GM12891 (cell line): ENCODE results near the gene PIWIL4.

Experiments used
- PAX5 ChIP-seq: IDR thresholded peaks from 2 replicates; pipeline ENCODE4 v1.6.1; 2011; ENCODE audit warnings: low read length, moderate library complexity, mild to moderate bottlenecking; ENCODE audit not compliant: insufficient read depth, severe bottlenecking
- POLR2A ChIP-seq: IDR thresholded peaks from 2 replicates; pipeline ENCODE4 v1.6.1; 2011; ENCODE audit warnings: low read depth, low read length, control low read depth
- TAF1 ChIP-seq: IDR thresholded peaks from 2 replicates; pipeline ENCODE4 v1.6.1; 2011; ENCODE audit warnings: low read depth, low read length, control low read depth

DNA sequence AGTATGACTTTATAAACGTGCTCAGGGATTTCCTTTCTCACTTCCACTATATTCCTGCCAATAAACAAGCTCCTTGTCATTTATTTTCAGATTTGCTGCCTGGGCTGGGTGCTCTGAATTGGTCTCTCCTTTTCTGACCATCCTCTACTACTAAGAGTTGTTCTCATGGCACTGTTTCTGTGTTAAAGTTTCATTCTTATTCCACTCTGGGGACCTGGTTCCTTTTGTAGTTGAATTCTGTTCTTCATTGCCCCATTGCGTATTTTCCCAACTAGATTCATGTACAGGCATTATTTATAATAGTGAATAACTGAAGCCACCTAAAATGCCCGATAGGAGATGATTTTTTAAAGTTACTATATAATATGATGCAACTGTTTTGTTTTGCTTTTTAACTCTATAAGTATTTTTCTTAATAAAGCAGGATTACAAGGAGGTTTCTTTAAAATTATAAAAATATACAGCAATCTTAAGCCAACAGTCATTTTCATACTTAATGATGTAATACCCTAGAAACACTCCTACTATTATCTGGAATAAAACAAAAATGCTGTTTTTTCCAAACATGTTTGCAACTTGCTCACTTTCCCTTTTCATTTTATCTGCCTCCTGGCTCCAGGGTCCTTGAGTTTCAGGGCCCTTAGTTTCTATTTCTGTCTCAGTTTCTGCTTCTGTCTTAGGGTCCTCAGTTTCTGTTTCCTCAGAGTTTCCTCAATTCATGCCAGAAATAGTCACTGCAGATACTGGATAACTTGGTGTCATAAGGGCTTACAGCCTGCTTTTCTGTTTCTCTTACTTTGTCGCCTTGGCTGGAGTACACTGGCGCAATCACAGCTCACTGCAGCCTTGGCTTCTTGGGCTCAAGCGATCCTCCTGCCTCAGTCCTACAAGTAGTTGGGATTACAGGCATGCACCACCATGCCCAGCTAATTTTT lies 33.2 kb upstream of the PIWIL4 start:
- TF ChIP-seq POLR2A (no peak), TAF1 (no peak), PAX5 (no peak)
